ENCODE measurements around the gene LAMA5. TPM values are rescaled to one million over a fixed set of nuclear protein-coding genes. Genes with fewer than 3 reads are reported as not detected.

Gene LAMA5
- total and polyA plus RNA-seq, 8 donors: 41.4 to 278 (median 79.6) TPM

DNA sequence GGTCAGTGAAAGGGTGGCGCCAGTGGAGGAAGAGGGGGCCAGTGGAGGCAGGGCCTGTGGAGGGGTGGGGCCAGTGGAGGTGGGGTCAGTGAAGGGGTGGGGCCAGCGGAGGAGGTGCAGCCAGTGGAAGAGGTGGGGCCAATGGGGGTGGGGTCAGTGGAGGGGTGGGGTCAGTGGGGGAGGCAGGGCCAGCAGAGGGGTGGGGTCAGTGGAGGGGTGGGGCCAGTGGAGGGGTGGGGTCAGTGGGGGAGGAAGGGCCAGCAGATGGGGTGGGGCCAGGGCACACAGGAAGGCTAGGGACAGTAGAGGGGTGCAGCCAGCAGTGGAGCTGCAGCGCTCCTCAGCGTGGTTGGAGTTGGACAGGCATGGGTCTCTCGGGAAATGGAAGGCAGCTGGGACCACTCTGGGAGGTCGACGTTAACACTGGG is 45.6 kb downstream of the LAMA5 start:
- DNase-seq: no peak

GRCh38 chr20:62320581-62321354 is 46.3 kb downstream of the LAMA5 start:
- no peaks in the 10 kb centered on the region for H3K27me3 ChIP-seq
- H3K27ac ChIP-seq: peak overlapping the region in 1 of 5 donors; percentile 35
- WGBS, 5 donors: 86 to 92% (median 90%) methylated on average over 18 to 22 of the region's 22 CpGs
- intact Hi-C loops (cut with DNase I; ENCODE audit: low total_unique reads): no loop called here
- peaks cover 54 to 88% (median 84%) of the 10 kb centered on the region in 4 donors for H3K36me3 ChIP-seq
- H3K4me1 ChIP-seq: no peaks in the 10 kb centered on the region
- TF ChIP-seq POLR2AphosphoS5 (IDR thresholded peaks at IDR 0.05) (no peak), CTCF (IDR thresholded peaks at IDR 0.05) (no peak), EP300 (IDR thresholded peaks at IDR 0.05) (no peak), POLR2A (IDR thresholded peaks at IDR 0.05) (no peak)
- H3K4me3 ChIP-seq: no peak overlapping the region
- H3K9me3 ChIP-seq: no peaks in the 10 kb centered on the region
- DNase-seq: peak in 1 of 2 donors; percentile 49

More for the DNA sequence above, 45.6 kb downstream of the LAMA5 start:
- Histone ChIP-seq H3K36me3 (peaks cover 51 to 88% (median 84%) of the 10 kb centered on the region in 4 donors), H3K4me3 (no peak overlapping the region), H3K27ac (peak overlapping the region in 1 of 5 donors; percentile 24), H3K4me1 (no peaks in the 10 kb centered on the region), H3K27me3 (no peaks in the 10 kb centered on the region), H3K9me3 (no peaks in the 10 kb centered on the region)
- WGBS, 5 donors: 86 to 93% (median 90%) methylated on average over 6 to 7 of the region's 7 CpGs
- TF ChIP-seq POLR2A (IDR thresholded peaks at IDR 0.05): no peak
- intact Hi-C loops (cut with DNase I; ENCODE audit: low total_unique reads): no loop called here

- WGBS, 5 donors: 69 to 84% (median 80%) methylated on average over 20 to 29 of the region's 29 CpGs
- H3K27ac ChIP-seq: peak overlapping the region in 2 of 5 donors; percentile 6 to 39
- no peaks in the 10 kb centered on the region for H3K27me3 ChIP-seq
- DNase-seq: no peak
- intact Hi-C loops (cut with DNase I; ENCODE audit: low total_unique reads): no loop called here
- TF ChIP-seq POLR2A (IDR thresholded peaks at IDR 0.05) (no peak), CTCF (IDR thresholded peaks at IDR 0.05) (no peak), POLR2AphosphoS5 (IDR thresholded peaks at IDR 0.05) (no peak), EP300 (IDR thresholded peaks at IDR 0.05) (no peak)
- H3K9me3 ChIP-seq: no peaks in the 10 kb centered on the region
- peaks cover 64 to 88% (median 84%) of the 10 kb centered on the region in 4 donors for H3K36me3 ChIP-seq
- H3K4me1 ChIP-seq: no peaks in the 10 kb centered on the region
- H3K4me3 ChIP-seq: no peak overlapping the region
Measured at GRCh38 chr20:62319346-62319909, 47.7 kb downstream of the LAMA5 start.

GRCh38 chr20:62318400-62319345 is 48.4 kb downstream of the LAMA5 start:
- WGBS, 5 donors: 81 to 93% (median 86%) methylated on average over 16 to 36 of the region's 36 CpGs
- Histone ChIP-seq H3K9me3 (no peaks in the 10 kb centered on the region), H3K27me3 (no peaks in the 10 kb centered on the region), H3K4me3 (no peak overlapping the region), H3K36me3 (peaks cover 62 to 88% (median 82%) of the 10 kb centered on the region in 4 donors), H3K27ac (peak overlapping the region in 1 of 5 donors; percentile 39), H3K4me1 (no peaks in the 10 kb centered on the region)
- TF ChIP-seq EP300 (IDR thresholded peaks at IDR 0.05): no peak
- TF ChIP-seq POLR2AphosphoS5 (IDR thresholded peaks at IDR 0.05): no peak
- TF ChIP-seq CTCF (IDR thresholded peaks at IDR 0.05): no peak
- no peak for TF ChIP-seq POLR2A (IDR thresholded peaks at IDR 0.05)
- no peak for DNase-seq
- intact Hi-C loops (cut with DNase I; ENCODE audit: low total_unique reads): no loop called here

Measured in stomach (tissue), 9 donors.